GM12865 (cell line): ENCODE data around the gene TRMT5.

ENCODE experiments used
- DNase-seq: peaks from one replicate; pipeline ENCODE4 v3.0.0; 2010; ENCODE audit warnings: low read depth
- H3K4me3 ChIP-seq: 2 replicates; pipeline ENCODE4 v1.5.1; 2011; ENCODE audit warnings: mild to moderate bottlenecking, low read depth, low read length, control low read depth
- TF ChIP-seq, protein P1 (sequence below): IDR thresholded peaks from 2 replicates; pipeline ENCODE4 v1.5.1; 2011; ENCODE audit warnings: low read length, control low read depth, low read depth, inconsistent platforms; ENCODE audit not compliant: insufficient read depth; ENCODE audit errors: missing control alignments

TRMT5 gene

DNA sequence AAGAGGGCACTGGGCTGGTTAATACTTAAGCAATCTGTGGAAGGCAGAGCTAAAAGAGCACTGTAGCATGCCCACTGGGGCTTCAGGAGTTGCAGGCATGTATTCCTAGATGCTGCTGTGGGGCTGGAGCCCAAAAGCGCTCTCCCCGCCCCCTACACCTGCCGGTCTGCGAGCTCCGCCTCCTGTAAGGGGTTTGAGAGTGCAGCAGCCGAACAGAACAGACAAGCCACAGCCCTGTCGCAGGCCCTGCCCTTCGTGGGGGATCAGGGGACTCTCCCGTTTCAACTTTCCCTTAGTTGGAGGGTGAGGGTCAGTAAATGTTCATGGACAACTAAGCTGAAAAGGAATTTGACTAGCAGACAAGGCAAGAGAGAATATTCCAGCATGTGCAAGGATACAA, 17.7 kb upstream of the TRMT5 start:
- H3K4me3 ChIP-seq = no peak overlapping the region
- no peak for DNase-seq
- TF ChIP-seq, protein P1, sequence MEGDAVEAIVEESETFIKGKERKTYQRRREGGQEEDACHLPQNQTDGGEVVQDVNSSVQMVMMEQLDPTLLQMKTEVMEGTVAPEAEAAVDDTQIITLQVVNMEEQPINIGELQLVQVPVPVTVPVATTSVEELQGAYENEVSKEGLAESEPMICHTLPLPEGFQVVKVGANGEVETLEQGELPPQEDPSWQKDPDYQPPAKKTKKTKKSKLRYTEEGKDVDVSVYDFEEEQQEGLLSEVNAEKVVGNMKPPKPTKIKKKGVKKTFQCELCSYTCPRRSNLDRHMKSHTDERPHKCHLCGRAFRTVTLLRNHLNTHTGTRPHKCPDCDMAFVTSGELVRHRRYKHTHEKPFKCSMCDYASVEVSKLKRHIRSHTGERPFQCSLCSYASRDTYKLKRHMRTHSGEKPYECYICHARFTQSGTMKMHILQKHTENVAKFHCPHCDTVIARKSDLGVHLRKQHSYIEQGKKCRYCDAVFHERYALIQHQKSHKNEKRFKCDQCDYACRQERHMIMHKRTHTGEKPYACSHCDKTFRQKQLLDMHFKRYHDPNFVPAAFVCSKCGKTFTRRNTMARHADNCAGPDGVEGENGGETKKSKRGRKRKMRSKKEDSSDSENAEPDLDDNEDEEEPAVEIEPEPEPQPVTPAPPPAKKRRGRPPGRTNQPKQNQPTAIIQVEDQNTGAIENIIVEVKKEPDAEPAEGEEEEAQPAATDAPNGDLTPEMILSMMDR = no peak

DNA sequence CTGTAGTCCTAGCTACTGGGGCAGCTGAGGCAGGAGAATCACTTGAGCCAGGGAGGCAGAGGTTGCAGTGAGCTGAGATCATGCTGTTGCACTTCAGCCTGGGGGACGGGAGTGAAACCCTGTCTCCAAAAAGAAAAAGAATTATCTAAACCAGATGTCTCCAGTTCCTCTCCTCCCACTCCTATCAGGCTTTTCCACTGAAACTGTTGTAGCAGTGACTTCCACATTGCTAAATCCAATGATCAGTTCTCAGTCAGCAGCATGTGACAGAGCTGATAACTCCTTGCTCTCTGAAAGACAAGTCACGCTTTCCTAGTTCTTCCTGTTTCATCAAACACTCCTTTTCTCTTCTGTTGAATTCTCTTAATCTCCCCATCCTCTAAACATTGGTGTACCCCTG, 8.7 kb upstream of the TRMT5 start:
- TF ChIP-seq, protein P1 = no peak
- DNase-seq = no peak
- no peak overlapping the region for H3K4me3 ChIP-seq

DNA sequence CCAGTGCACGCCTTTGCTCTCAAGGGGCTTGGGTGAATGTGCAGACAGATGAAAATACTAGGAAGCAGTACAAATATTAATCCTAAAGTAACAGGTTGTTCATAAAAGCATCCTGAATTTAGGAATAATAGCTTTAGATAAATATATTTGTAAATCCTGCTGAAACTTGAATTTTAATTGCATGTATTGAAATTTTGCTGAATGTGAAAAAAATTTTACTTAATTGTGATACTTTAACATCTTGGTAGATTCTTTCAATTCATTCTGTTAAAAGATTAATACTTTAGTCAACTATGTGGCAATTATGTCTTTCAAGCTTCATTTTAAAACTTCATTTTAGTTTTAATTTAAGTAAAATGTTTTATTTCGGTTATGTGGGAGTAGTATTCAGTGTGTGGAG, 5.6 kb upstream of the TRMT5 start:
- no peak for DNase-seq
- TF ChIP-seq, protein P1 = no peak
- H3K4me3 ChIP-seq = no peak overlapping the region

DNA sequence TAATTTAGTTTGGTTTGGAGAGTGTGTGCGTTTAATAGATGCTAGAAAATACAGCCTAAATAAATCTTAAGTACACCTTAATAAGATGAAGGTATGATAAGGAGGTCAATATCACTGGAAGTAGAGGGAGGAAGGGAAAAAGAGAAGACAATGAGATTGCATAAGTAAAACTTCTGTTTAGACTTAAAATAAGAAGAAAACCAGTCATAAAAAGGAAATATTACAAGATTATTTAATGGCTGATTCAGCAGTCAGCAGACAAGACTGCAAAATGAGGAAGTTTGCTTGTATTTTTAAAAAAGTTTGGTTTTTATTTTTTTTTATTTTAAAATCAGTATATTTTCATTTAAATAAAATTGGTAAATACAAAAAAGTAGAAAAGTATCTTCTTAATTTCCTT, 3.3 kb upstream of the TRMT5 start:
- TF ChIP-seq, protein P1 = no peak
- no peak for DNase-seq

DNA sequence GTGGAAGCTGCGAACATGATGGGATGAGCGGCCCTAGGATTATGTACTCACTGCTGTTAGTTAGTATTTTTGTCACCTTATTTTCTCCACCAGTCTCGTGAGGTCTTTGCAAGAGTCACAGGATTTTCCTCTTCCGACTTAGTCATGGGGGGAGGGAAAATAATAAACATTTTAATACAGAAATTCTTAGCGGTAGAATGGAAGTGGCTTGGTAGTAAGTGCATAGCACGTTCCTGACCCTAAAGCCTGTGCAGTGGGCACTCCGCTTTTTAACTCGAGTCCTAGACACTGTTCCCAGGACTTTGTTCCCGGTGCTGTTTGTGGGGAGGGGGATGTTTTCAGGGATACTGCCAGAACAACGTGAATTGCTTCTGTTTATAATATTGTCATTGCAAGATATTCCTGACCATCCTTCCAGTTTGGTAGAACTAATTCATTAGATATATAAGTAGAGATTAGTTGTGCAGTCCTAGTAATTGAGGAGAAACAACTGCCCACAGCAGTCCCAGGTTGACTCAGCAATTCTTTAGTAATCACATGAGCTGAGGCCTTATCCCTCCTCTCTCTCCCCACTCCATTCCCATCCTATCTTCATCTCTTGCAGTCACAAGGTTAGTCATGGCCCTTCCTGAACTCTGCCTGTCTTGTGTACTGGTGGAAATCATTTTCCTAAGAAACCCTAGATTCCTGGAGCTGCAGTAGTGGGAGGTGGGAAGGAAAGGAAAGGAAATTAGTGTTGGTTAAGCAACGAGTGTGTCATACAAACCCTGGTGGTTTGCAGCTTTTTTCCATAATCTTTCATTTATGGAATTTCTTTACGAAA, 965 bp upstream of the TRMT5 start:
- DNase-seq = peak; percentile 15
- TF ChIP-seq, protein P1 = no peak
- peak overlapping the region; percentile 95 for H3K4me3 ChIP-seq

More for the DNA sequence above, 3.3 kb upstream of the TRMT5 start:
- H3K4me3 ChIP-seq = no peak overlapping the region

DNA sequence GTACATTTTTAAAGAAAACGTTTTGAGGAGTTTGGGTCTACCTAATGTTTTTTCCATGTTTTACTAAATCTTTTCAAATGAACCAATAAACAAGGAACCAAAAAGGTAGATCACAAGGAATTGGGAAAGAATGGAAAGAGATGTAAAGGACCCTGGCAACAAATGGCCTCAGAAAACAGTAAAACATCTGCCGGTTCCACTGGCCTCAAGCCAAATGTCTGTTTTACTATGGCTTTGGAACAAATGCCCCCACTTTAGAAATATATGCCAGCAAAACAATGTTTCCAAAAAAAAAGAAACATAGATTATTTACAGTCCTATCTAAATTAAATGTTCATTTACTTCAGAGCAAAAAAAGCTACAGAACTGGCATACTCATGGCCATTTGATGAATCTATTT, 3.0 kb downstream of the TRMT5 start:
- TF ChIP-seq, protein P1 = no peak
- H3K4me3 ChIP-seq = no peak overlapping the region
- DNase-seq = no peak

DNA sequence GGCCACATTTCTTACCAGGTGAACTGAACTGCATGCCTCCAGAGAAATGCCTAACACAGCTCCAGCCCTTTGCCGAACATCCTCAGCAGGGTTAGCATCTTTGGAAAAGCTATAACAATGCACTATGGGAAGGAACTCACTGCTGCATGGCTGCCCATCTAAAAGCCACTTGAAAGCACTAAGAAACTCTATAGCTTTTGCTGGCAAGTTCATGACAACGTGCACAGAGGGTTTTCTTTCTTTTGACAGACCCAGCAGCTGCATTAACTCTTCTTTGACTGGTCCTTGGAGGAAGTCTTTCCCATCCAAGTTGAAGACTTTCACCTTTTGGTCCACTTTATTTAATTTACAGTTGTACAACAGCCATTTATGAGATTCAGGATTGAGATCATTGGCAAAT, 5.3 kb downstream of the TRMT5 start:
- no peak overlapping the region for H3K4me3 ChIP-seq
- no peak for DNase-seq
- TF ChIP-seq, protein P1 = no peak
